ENCODE measurements around the gene MFAP1.
A peak's percentile ranks its signal among the peaks of the same experiment; 100 is the strongest.
"Not testable (repeated sequence)": the region's sequence is repeated elsewhere in the genome, so short reads cannot be mapped to it uniquely, and the experiment has no call there.

The MFAP1 gene

GRCh38 chr15:43826029-43826507 lies 1.6 kb upstream of the MFAP1 start:
- DNase-seq (ENCODE audit: low read depth), result no peak
- H3K4me3 ChIP-seq (ENCODE audit: low read depth, low read length), result peak overlapping the region; percentile 49

DNA sequence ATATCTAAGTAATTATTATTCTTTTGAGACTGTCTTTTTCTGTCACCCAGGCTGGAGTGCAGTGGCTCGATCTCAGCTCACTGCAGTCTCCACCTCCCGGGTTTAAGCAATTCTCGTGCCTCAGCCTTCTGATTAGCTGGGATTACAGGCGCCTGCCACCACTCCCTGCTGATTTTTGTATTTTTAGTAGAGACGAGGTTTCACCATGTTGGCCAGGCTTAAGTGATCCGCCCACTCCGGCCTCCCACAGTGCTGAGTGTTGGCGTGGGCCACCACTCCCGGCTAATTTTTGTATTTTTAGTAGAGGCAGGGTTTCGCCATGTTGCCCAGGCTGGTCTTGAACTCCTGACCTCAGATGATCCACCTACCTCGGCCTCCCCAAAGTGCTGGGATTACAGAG lies 815 bp upstream of the MFAP1 start:
- H3K4me3 ChIP-seq (ENCODE audit: low read depth, low read length); DNase-seq (ENCODE audit: low read depth): not testable (repeated sequence)

- H3K4me3 ChIP-seq (ENCODE audit: low read depth, low read length), result no peak overlapping the region
- no peak for DNase-seq (ENCODE audit: low read depth)
Observed at GRCh38 chr15:43821505-43821904, 3.0 kb downstream of the MFAP1 start.

- DNase-seq (ENCODE audit: low read depth); H3K4me3 ChIP-seq (ENCODE audit: low read depth, low read length): not testable (repeated sequence)
Observed at GRCh38 chr15:43815064-43815463, 9.4 kb downstream of the MFAP1 start.

DNA sequence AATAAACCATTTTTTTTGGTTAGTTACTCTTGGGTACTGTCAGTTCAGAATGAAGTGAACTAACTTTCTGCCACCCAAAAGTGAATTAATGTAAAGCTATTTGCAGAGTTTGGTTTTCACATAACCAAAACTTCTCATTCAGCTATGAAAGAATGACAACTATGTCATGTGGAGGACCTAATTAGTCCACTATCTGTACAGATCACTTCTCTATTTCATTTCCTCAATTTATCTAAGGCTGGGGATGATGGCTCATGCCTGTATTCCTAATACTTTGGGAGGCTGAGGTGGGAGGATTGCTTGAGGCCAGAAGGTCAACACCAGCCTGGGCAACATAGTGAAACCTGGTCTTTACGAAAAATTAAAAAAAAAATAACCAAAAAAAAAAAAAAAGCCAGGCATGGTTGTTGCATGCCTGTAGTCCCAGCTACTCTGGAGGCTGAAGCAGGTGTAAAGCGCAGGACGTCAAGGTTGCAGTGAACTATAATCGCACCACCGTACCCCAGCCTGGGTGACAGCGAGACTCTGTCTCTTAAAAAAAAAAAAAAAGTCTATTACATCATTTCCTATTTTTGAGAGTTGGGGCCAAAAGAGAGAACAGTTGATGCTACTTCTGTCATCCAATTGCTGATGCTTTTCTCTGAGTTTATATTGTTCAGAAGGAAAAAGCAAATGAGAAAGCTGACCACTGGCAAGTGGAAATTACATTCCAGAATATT lies 15.4 kb downstream of the MFAP1 start:
- H3K4me3 ChIP-seq (ENCODE audit: low read depth, low read length), result no peak overlapping the region
- no peak for DNase-seq (ENCODE audit: low read depth)

DNA sequence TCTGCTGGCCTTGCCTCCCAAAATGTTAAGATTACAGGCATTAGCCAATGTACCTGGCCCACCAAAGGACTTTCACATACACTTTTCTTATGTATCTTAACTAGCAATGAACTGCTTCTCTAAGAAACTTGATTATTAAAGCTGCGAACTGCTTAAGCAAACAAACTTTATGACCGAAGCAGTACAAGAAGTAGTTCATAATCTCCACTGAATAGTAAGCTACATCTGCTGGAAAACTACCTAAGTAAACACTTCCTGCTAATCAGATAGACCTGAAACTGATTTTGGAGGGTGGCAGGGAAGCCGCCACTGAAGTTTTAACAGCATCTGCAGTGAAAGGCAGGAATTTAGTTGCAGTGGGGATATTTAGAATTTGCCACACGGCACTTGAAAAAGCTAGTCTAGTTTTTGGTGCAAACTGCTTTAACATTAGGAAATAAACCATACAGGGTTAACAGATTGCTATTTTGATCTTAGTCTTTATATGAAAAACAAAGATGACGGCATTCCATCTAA lies 16.0 kb downstream of the MFAP1 start:
- DNase-seq (ENCODE audit: low read depth), result no peak
- no peak overlapping the region for H3K4me3 ChIP-seq (ENCODE audit: low read depth, low read length)

DNA sequence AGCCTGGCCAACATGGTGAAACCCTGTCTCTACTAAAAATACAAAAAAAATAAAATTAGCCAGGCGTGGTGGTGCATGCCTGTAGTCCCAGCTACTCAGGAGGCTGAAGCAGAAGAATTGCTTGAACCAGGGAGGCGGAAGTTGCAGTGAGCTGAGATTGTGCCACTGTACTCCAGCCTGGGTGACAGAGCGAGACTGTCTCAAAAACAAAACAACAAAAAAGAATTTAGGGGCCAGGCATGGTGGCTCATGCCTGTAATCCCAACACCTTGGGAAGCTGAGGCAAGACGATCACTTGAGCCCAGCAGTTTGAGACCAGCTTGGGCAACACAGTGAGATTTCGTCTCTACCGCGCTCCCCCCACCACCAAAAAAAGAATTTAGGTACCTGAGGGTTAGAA lies 21.8 kb downstream of the MFAP1 start:
- H3K4me3 ChIP-seq (ENCODE audit: low read depth, low read length); DNase-seq (ENCODE audit: low read depth): not testable (repeated sequence)

GRCh38 chr15:43800286-43801141 lies 24.0 kb downstream of the MFAP1 start, which contains the start of gene HYPK:
TSS of gene HYPK (plus strand) at chr15:43800599. CDS start at chr15:43800623, 24 bp downstream.
- peak within 1 kb of the TSS; percentile 85 for H3K4me3 ChIP-seq (ENCODE audit: low read depth, low read length)
- DNase-seq (ENCODE audit: low read depth), result peak; percentile 58

- H3K4me3 ChIP-seq (ENCODE audit: low read depth, low read length), result peak within 1 kb of the TSS; percentile 85
- DNase-seq (ENCODE audit: low read depth), result no peak
Observed at GRCh38 chr15:43799945-43800285, 24.6 kb downstream of the MFAP1 start, which contains the start of gene SERINC4. TSS of gene SERINC4 (minus strand) at chr15:43800220. CDS start at chr15:43799986, 234 bp downstream.

DNA sequence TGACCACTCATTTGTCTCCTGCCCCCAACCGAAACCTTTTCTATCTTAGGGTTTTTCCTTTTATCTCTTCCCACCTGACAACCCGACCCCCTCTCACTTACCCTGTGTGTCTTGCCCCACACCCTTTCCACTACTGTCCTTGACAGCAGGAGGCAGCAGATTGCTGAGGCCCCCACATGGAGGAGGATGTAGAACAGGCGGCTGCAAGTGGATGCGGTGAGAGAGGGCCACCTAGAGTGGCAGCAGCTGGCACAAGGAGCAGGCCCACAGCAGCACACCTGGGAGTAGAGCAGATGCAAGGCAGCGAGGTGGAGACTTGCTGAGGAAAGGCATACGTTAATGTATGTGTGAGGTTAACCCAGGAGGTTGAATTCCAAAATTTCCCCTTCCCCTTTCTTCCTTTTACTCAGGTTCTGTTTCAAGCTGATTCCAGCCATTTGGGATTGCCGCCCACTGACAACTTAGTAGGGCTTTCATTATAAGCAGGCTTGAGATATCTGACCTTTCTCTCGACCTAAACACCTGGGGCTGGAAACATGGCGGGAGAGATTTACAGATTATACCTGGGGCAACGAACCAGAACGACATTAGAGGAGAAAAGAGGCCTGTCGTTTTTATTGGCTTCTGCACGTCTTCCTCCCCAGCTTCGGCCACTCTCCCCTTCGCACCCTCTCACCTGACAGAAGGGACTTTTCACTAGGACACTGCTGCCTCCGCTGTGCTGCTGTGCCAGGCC lies 25.1 kb downstream of the MFAP1 start:
- DNase-seq (ENCODE audit: low read depth), result no peak
- H3K4me3 ChIP-seq (ENCODE audit: low read depth, low read length), result no peak overlapping the region

DNA sequence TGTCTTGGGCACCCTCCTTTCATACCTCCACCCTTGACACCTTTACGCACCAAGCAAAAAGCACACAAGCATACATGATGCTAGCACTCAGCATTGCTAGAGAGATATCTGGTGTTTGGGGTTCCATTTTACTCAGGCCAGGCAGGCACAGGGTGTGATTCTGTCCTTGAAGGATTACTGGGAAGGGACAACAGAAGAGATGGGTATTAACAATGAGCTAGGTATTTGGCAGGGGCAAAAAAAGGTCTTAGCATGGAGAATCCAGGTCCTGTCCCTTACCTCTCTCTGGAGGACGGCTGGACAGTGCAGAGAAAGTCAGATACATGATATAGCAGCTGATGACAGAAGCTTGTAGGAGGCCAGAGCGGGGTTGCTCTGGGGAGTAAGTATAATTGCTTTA lies 27.9 kb downstream of the MFAP1 start:
- no peak overlapping the region for H3K4me3 ChIP-seq (ENCODE audit: low read depth, low read length)
- DNase-seq (ENCODE audit: low read depth), result no peak

DNA sequence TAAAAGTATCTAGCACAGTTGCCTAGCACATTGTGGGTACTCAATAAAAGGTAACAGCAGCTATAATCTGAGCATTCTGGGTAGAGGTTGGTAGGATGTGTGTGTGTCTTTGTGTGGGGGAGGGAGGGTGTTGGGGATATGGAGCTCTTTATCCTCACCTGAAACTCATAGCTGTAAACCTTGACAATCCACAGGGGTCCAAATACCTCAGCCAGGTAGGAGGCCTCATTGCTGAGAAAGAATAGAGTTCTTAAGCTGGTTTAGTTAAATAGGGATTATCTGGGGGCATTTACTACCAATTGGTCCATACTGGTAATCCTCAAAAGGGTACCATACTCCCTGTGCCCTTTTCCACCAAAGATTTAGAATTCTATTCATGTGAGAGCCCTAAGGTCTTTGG lies 28.5 kb downstream of the MFAP1 start:
- no peak overlapping the region for H3K4me3 ChIP-seq (ENCODE audit: low read depth, low read length)
- DNase-seq (ENCODE audit: low read depth), result no peak

- H3K4me3 ChIP-seq (ENCODE audit: low read depth, low read length), result no peak overlapping the region
Observed at GRCh38 chr15:43795197-43795596, 29.3 kb downstream of the MFAP1 start.

DNA sequence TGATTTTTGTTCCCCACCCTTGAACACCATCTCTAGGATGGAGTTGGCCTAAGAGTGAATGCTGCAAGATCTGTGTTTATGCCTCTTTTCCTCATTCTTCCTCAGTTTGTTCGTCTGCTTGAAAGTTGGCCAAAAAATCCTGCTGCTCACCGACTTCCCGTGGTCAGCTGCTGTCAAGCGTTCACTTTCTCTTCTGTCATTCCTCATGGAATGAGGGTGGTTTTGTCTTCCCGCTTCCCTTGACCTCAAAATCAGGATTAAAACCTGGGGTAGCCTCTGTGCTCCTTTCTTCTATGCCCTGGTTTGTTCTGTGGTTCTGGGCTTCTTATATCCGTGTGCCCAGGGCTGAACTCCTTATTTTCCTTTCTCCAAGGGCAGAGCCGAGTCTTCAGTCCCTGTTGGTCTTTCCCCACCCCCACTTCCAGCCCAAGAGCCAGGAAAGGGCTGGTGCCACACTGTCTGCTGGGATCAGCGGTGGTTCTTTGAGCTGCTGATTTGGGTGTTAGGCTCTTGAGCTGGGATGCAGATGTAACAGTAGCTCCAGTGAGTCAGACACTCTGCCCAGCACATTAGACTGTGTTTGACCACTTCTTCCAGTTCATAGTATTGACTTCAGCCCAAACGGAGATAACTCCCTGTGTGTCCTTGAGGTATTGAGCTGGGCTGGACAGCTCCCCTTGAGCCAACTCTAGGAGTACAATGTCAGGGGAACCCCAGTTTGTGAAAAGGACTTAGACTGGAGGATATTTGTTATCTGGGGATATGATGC lies 30.0 kb downstream of the MFAP1 start:
- peak overlapping the region; percentile 99 for H3K4me3 ChIP-seq (ENCODE audit: low read depth, low read length)
- no peak for DNase-seq (ENCODE audit: low read depth)

More at GRCh38 chr15:43795197-43795596, 29.3 kb downstream of the MFAP1 start:
- DNase-seq (ENCODE audit: low read depth), result no peak

DNA sequence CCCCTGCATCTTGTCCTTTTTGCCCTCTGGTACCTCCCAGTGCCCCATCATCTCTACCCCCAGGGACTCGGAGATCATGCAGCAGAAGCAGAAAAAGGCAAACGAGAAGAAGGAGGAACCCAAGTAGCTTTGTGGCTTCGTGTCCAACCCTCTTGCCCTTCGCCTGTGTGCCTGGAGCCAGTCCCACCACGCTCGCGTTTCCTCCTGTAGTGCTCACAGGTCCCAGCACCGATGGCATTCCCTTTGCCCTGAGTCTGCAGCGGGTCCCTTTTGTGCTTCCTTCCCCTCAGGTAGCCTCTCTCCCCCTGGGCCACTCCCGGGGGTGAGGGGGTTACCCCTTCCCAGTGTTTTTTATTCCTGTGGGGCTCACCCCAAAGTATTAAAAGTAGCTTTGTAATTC lies 30.8 kb downstream of the MFAP1 start:
- H3K4me3 ChIP-seq (ENCODE audit: low read depth, low read length), result peak overlapping the region; percentile 99
- no peak for DNase-seq (ENCODE audit: low read depth)

DNA sequence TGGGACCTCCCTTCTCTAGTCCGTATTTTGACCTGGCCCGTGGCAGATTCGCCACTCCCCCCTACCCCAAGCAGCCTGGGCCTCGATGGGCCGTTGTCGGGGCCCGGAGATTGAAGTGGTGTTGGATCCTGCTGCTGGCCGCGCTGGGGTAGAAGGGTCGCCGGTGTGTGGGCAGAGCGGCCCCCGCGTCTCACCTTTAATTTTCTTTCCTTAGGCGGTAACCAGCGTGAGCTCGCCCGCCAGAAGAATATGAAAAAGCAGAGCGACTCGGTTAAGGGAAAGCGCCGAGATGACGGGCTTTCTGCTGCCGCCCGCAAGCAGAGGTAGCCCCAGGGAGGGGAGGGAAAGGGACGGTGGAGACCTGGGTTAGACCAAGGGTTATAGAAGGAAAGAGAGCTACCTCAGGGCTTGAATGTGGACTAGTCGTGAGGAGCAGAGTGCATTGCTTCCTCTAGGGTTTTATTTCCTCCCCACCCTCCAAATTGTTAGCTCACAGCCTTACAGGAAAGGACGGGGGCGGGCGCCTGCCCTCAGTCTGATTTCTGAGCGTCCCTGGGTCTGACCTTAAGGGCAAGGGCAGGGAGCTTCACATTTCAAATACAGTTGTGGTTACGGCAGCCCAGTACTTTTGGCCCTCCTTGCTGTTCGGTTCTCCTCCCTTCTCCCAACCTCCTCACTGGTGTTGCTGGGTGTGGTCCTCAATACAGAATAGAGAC lies 31.6 kb downstream of the MFAP1 start:
- DNase-seq (ENCODE audit: low read depth), result no peak
- H3K4me3 ChIP-seq (ENCODE audit: low read depth, low read length), result peak overlapping the region; percentile 99

DNA sequence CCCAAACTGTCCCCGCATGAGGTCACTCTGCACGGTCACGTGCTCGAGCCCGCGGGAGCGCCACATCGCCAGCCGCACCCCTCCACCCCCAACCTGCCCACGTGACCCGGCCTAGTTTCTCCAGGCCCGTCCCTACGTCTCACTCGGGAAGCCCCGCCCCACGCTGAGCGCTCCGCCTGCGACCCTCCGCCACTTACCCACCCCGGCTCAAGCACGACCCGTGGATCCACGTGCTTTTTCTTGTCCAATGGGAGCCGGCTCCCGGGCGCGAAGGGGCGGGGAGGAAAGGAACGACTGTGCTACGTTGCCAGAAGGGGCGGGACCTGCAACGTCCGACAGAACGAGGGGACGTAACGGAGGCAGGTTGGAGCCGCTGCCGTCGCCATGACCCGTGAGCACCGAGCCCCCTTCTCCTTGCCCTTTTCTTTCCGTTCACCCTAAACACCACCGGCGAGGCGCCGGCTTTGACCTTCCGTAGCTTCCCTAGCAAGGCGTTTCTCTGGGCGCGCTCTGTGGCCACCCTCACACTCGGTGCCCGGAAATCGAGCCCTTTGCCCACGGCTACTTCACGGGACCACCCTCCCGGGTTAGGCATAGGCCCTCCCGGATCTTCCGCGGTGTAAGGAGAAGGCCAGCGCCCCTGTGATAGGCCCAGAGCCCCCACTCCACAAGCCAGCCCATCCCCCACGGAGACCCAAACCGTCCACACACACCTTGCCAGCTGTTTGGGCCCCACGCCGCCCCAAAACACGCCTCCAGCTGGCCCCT lies 32.3 kb downstream of the MFAP1 start, which contains the start of gene SERF2:
TSS of gene SERF2 (plus strand) at position 328 of the 768 bp plus-strand sequence. CDS start at position 385, 57 bp downstream.
- DNase-seq (ENCODE audit: low read depth), result peak; percentile 99

More for the DNA sequence above, 32.3 kb downstream of the MFAP1 start, which contains the start of gene SERF2:
- H3K4me3 ChIP-seq (ENCODE audit: low read depth, low read length), result peak within 1 kb of the TSS; percentile 99

All from skeletal muscle cell (primary cell).